Stomach (tissue), 9 donors: ENCODE results near the gene FLT3LG. TPM values are rescaled to one million over a fixed set of nuclear protein-coding genes. Genes with fewer than 3 reads are reported as not detected.

Source experiments
- DNase-seq, 2 donors: peaks; one replicate each; pipeline versions ENCODE4 v3.0.0 to v3.0.0-alpha.2; 2013 to 2019
- H3K27ac ChIP-seq, 5 donors: fragments of 200-600 bp in 4 of 5; sonication (generic) in 4 of 5; one replicate each; pipeline ENCODE4 v1.5.1; 2013 to 2019; ENCODE audit warnings: mild to moderate bottlenecking in 1 of 5, moderate library complexity in 1 of 5
- H3K27me3 ChIP-seq, 3 donors: fragments of 200-600 bp; sonication (generic); one replicate each; pipeline ENCODE4 v1.5.1; 2017 to 2019; ENCODE audit warnings: mixed run types in 1 of 3
- H3K36me3 ChIP-seq, 4 donors: fragments of 200-600 bp; sonication (generic); 1 replicate in 3 of 4; 2 replicates in 1 of 4; pipeline ENCODE4 v1.5.1; 2016 to 2019
- H3K4me1 ChIP-seq, 4 donors: fragments of 200-600 bp; sonication (generic); one replicate each; pipeline ENCODE4 v1.5.1; 2016 to 2019
- H3K4me3 ChIP-seq, 4 donors: fragments of 200-600 bp; sonication (generic) in 3 of 4; one replicate each; pipeline ENCODE4 v1.5.1; 2016 to 2019; ENCODE audit warnings: mild to moderate bottlenecking in 1 of 4
- H3K9me3 ChIP-seq, 4 donors: fragments of 200-600 bp; sonication (generic); one replicate each; pipeline ENCODE4 v1.5.1; 2016 to 2019
- CTCF ChIP-seq, 7 experiments: fragments of 450-650 bp in 4 of 7; fragments of 200-600 bp in 3 of 7; sonication (generic) in 3 of 7; IDR thresholded peaks; one replicate each; pipeline ENCODE4 v1.5.1; 2016 to 2019; ENCODE audit warnings: antibody characterized with exemption in 7 of 7, control low read depth in 2 of 7, mild to moderate bottlenecking in 1 of 7
- EP300 ChIP-seq: sonication (generic); formaldehyde crosslinking; IDR thresholded peaks from one replicate; pipeline ENCODE4 v1.6.1; 2017; ENCODE audit warnings: antibody characterized with exemption
- POLR2A ChIP-seq, 4 donors: fragments of 450-650 bp; IDR thresholded peaks; one replicate each; pipeline ENCODE4 v1.6.1; 2016; ENCODE audit warnings: antibody characterized with exemption in 4 of 4, control low read depth in 2 of 4, mild to moderate bottlenecking in 1 of 4, moderate library complexity in 1 of 4
- POLR2AphosphoS5 ChIP-seq, 3 donors: sonication (generic); formaldehyde crosslinking; IDR thresholded peaks; one replicate each; pipeline ENCODE4 v1.6.1; 2016; ENCODE audit warnings: antibody characterized with exemption in 3 of 3
- WGBS, 5 donors: extraction: QIAGEN DNeasy Blood & Tissue Kit in 3 of 5; methylation state at CpG; one replicate each; pipeline versions ENCODE4 v1.1.5 to v1.1.7; 2013 to 2018; 5-methylcytosine and 5-hydroxymethylcytosine counted together
- intact Hi-C: fragments of 100-400 bp; cut with DNase I; formaldehyde crosslinking; loops from one replicate; pipeline ENCODE4 v1.15.1; 2023; ENCODE audit warnings: low total_unique reads
- polyA plus RNA-seq, 3 donors: library from polyadenylated mRNA; stranded (reverse); fragments of 200-250 nt; gene quantifications; one replicate each; pipeline ENCODE4 v1.2.3, GENCODE V29; 2013
- total RNA-seq, 5 donors: library from RNA; depleted of rRNA; stranded (reverse); fragments of >200 nt; gene quantifications; one replicate each; pipeline versions ENCODE4 v1.1.0 to v1.2.3, GENCODE V29; 2014 to 2016
- donor health status: healthy with polysubstance abuse.
- donor health status: Bipolar disorder and iron deficiency.
- donor health status: healthy.

Gene FLT3LG
- total and polyA plus RNA-seq, 8 donors, result 1.3 to 14.5 (median 11.0) TPM; not detected in 3

GRCh38 chr19:49488046-49488862, 14.2 kb downstream of the FLT3LG start:
- Histone ChIP-seq H3K27ac (peak overlapping the region; percentile 81 to 96 (median 93)), H3K27me3 (no peaks in the 10 kb centered on the region), H3K9me3 (no peaks in the 10 kb centered on the region), H3K36me3 (peaks cover 37 to 50% (median 48%) of the 10 kb centered on the region in 4 donors), H3K4me1 (peaks cover 25 to 51% (median 39%) of the 10 kb centered on the region in 4 donors), H3K4me3 (peak overlapping the region; percentile 91 to 100 (median 93))
- WGBS, 5 donors, result 0 to 3% (median 1%) methylated on average over 26 of the region's 26 CpGs
- intact Hi-C loops, result no loop called here
- TF ChIP-seq CTCF (IDR thresholded peaks at IDR 0.05) (no peak), POLR2AphosphoS5 (IDR thresholded peaks at IDR 0.05) (peak in 1 of 3 donors; percentile 4)
- DNase-seq, result peak in 1 of 2 donors; percentile 38

- Histone ChIP-seq H3K27me3 (no peaks in the 10 kb centered on the region), H3K4me3 (peak overlapping the region; percentile 91 to 100 (median 93)), H3K36me3 (peaks cover 38 to 50% (median 48%) of the 10 kb centered on the region in 4 donors), H3K27ac (peak overlapping the region; percentile 32 to 96 (median 93)), H3K9me3 (no peaks in the 10 kb centered on the region), H3K4me1 (peaks cover 25 to 51% (median 39%) of the 10 kb centered on the region in 4 donors)
- no peak for TF ChIP-seq CTCF (IDR thresholded peaks at IDR 0.05)
- no peak for TF ChIP-seq EP300
- no peak for TF ChIP-seq POLR2AphosphoS5 (IDR thresholded peaks at IDR 0.05)
- no peak for TF ChIP-seq POLR2A (IDR thresholded peaks at IDR 0.05)
- 9 to 24% (median 15%) methylated on average over 15 of the region's 15 CpGs for WGBS, 5 donors
- intact Hi-C loops, result no loop called here
- no peak for DNase-seq
Observed at GRCh38 chr19:49488863-49489537, 15.0 kb downstream of the FLT3LG start.

GRCh38 chr19:49489601-49490167, 15.7 kb downstream of the FLT3LG start:
- Histone ChIP-seq H3K27me3 (no peaks in the 10 kb centered on the region), H3K27ac (peak overlapping the region; percentile 11 to 96 (median 93)), H3K4me3 (peak overlapping the region; percentile 91 to 100 (median 93)), H3K9me3 (no peaks in the 10 kb centered on the region), H3K36me3 (peaks cover 38 to 50% (median 45%) of the 10 kb centered on the region in 4 donors), H3K4me1 (peaks cover 25 to 51% (median 39%) of the 10 kb centered on the region in 4 donors)
- intact Hi-C loops, result no loop called here
- DNase-seq, result no peak
- WGBS, 5 donors, result 28 to 52% (median 43%) methylated on average over 8 to 15 of the region's 15 CpGs
- TF ChIP-seq CTCF (IDR thresholded peaks at IDR 0.05), result peak in 1 of 7 experiments; percentile 9
- TF ChIP-seq POLR2AphosphoS5 (IDR thresholded peaks at IDR 0.05), result peak in 1 of 3 donors; percentile 5
- TF ChIP-seq POLR2A (IDR thresholded peaks at IDR 0.05), result no peak
- no peak for TF ChIP-seq EP300
